GM21619 (cell line): ENCODE results near the gene NIP7.

ENCODE experiments used
- ATAC-seq: cut with Tn5 transposase; IDR thresholded peaks from one replicate; pipeline ENCODE4 v1.9.1; 2021; ENCODE audit not compliant: unreplicated experiment

The NIP7 gene

DNA sequence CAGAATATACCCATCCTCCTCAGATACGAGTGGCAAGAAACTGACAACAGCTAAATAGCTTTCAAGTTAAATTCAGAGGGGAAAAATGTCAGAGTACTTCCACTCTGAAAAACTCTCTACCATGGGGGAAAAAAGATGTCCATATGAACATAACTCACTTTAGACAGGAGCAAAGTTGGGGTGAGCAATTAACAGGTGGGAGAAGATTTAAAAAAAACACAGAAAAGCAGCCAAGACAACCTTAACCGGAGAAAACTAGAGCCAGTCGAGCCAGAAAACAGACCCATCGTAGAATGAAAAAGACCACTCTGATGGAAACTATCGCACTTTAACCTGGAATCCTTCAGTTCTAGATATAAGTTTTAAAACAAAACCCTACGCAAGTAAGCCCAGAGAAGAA is 45.4 kb downstream of the NIP7 start:
- no peak for ATAC-seq

DNA sequence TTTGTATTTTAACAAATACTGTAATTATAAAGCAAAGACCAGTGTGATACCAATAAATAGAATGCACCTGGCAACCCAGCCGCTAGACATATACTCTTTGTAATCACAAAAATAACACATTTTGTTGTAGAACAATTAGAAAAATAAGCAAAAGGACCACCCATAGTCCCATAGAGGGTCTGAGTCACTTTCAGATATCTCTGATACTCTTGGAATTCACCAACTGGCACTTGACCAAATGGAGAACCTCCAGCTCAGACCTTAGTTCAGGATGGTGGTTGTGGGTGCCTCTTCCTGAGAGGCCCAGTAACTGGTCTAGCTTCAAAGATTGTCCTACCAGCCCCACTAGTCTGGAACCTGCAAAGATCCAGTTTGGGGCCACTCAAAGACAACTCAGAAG is 47.0 kb downstream of the NIP7 start:
- no peak for ATAC-seq
